Epidermal melanocyte (primary cell): ENCODE results near the gene GNG7.
A peak's percentile ranks its signal among the peaks of the same experiment; 100 is the strongest.

Experiments used
- DNase-seq: peaks from one replicate; pipeline ENCODE4 v3.0.0; 2011; ENCODE audit warnings: low spot score; ENCODE audit not compliant: insufficient read length

GNG7 gene

DNA sequence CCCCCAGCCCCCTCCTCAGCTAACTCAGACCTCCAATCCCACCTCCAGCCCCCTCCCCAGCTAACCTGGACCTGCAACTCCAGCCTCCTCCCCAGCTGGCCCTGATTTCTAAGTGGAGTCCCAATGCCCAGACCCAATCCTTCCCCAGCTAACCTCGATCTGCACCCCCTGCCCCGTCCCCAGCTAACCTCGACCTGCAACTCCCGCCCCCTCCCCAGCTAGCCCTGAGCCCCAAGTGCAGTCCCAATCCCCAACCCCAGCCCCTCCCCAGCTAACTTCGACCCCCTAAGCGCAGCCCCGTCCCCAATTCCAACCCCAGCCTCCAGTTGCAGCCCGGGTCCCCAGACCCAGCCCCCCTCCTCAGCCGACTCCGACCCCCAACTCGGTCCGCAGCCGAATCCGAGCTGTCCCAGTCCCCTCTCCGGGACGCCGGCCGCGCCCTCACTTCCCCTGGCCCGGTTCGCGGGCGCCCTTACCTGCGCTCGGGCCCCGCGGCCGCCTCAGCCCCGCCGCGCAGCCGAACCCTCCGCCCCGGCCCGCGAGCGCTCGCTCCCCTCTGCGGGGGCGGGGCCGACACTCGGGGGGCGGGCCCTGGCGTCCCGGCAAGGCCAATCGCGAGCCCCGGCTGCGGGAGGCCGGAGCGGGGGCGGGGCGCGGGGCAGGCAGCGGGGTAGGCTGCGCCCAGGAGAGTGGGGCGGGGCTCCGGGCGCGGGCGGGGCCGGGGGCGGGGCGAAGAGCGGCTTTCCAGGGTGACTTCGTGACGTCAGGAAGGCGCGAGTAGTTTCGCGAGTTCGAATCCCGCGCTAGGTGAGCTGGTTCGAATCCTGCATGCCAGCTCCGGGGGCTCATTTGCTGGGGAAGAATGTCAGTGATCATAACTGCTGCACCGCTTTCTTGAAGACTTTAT, at the start of gene GNG7:
GNG7 (minus strand) TSS at position 525 of the 907 bp plus-strand sequence. CDS start 182,006 bp downstream, outside the sequence.
- DNase-seq: peak; percentile 98

DNA sequence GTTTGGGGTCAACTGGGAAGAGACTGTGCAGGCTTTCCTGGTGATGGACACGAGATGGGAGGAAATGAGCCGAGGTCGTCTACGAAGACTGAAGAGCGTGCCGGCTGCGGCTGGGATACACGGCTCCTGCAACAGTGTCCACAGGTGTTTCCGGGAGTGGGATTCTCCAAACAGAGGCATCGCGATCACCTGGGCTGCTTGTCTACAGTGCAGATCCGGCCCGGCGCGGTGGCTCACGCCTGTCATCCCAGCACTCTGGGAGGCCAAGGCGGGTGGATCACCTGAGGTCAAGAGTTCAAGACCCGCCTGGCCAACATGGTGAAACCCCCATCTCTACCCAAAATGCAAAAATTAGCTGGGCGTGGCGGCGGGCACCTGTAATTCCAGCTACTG, 48.9 kb upstream of the GNG7 start:
- no peak for DNase-seq

DNA sequence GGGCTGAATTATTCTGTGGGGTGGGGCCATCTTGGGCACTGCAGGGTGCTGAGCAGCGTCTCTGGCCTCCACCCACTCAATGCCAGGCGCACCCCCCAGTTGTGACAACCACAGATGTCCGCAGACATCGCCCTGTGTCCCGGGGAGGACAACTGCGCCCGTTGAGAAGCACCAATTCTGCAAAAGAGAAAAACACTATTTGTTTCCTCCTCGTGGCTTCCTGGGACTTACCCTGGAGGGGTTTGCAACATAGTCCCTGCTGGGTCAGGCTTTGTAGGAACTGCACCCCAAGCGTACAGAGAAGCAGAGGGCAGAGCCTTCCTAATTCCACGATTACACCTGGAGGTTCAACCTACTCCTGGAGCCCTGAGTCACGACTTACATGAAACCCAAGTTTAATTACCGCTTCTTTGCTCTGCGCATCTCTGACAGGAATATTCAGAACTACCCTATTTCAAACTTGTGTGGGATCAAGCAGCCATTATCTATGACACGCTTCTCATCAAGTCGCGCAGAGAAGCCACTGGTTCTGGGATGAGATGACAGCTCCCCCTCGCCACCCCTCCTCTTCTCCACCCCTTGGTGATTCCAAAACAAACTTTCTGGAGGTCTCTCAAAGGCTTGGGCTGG, 48.4 kb upstream of the GNG7 start:
- DNase-seq: no peak

DNA sequence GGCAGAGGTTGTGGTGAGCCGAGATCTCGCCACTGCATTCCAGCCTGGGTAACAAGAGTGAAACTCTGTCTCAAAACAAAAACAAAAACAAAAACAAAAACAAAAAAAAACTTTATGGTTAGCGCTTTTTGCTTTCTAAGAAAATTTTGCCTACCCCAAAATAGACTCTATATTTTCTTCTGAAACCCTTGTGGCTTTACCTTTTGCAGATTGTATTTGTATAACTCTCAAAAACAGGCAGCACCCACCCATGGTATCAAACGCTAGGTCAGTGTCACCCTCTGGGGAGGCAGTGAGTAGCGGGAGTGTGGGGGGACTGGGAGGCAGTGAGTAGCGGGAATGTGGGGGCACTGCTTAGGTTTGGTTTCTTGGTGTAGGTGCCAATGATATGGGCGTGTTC, 44.9 kb upstream of the GNG7 start:
- DNase-seq: no peak

DNA sequence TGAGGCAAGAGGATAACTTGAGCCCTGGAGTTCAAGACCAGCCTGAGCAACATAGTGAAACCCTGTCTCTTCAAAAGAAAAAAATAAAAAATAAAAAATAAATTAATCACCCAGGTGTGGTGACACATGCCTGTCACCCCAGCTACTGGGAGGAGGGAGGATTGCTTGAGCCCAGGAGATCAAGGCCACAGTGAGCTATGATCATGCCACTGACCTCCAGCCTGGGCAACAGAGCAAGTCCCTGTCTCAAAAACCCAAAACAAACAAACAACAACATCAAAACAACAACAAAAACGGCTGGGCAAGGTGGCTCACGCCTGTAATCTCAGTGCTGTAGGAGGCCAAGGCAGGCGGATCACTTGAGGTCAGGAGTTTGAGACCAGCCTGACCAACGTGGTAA, 41.6 kb upstream of the GNG7 start:
- DNase-seq: no peak

DNA sequence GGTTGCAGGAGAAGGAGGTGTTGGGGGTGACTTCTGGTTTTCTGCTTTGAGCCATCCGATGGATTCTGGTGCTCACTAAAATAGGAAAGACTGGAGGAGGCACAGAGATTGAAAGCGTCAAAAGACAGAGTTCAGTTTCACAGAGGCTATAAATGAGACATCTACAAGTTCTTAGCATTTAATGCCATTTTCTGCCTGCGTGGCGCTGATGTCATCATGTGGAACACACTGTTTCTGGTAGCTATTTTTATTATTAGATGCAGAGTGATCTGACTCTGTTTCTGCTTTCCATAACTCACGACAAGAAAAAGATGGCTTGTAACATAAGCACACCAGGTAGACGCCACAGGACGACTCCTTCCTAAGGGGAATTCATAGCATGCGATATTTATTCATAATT, 40.6 kb upstream of the GNG7 start:
- no peak for DNase-seq

DNA sequence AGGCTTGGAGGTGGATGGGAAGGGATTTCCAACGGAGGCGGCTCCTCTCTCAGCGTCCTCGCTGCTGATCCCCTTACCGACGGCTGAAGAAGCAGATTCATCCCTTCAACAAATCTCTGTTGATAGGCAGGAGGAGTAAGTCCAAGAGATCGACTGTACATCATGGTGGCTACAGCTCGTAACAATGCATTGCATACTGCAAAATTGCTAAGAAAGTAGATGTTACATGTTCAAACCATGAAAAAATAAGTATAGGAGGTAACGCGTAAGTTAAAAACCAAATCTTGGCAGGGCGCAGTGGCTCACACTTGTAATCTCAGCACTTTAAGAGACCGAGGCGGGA, 37.8 kb upstream of the GNG7 start:
- no peak for DNase-seq

DNA sequence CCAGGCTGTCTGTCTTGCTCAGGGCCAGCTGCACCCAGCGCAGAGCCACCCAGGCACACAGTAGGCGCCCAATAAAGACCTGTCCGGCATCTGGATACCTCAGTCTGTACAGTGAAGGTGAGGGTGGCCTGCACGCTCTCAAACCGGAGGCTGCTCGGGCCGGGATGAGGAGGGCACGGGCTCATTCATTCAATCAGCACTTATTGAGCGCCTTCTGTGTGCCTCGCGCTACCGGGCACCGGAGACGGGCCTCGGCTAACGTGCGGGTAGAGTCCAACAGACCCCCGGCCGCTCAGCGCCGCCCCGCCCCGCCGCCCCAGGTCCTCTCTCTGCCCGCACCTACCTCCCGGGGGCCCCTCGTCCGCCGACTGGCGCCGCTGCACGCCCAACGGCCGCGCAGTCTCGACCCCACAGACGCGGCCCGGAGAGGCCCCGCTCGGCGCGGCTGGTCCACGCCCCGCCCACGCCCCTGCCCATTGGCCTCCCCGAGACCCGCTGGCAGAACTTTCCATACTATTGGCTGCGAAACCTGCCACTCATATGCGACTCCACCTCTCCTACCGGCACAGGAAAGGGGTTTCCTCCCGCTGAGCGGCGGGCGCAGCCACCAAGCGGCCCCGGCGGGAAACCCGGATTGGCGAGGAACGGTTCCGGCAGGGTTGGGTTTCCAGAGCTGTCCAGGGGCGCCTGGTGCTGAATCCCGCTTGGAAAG, 37.3 kb upstream of the GNG7 start, which contains the start of gene SLC39A3:
SLC39A3 (minus strand) TSS at position 416 of the 712 bp plus-strand sequence. CDS start 2,760 bp downstream, outside the sequence.
- peak; percentile 100 for DNase-seq

DNA sequence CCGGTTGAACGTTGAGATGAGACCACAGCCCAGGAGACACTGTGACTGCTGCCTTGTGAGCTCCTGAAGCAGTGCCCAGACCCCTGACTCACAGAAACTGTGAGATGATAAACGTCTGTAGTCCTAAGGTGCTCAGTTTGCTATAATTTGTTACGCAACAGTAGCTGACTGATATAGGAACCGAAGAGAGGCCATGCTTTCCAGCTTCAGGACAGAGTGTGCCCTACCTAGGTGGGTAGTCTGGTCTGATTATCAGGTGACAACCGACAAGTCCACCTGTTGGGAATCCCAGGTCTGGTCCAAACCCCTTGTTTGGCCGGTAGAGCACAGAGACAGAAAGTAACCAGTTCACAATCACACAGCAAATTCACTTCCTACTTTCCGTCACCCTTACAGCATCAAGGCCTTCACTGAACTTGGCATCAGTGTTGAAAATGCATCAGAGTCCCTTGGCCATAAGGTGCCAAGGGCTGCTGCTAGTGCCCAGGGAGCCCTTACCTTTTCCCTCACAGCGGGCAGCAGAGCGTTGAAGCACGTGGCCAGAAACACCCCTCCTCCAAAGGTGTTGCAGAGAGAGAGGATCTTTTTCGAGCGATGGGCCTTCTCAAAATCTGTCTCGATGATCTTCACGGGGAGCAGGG, 34.2 kb upstream of the GNG7 start:
- no peak for DNase-seq

DNA sequence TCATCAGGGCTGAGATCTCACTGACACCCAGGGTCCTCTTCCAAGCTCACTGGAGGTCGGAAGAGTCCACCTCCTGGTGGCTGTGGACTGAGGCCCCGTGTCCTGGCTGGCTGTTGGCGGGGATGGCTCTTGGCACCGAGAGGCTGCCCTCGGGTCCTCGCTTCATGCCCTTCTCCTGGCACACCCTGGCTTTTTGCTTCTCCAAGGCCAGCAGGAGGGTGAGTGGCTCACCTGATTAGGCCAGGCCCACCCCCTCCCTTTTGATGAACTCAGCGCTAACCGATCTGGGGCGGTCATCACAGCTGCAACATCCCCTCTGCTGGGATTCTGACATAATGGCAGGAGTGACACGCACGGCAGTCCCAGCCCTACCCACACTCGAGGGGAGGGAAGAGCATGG, 32.9 kb upstream of the GNG7 start:
- DNase-seq: no peak

DNA sequence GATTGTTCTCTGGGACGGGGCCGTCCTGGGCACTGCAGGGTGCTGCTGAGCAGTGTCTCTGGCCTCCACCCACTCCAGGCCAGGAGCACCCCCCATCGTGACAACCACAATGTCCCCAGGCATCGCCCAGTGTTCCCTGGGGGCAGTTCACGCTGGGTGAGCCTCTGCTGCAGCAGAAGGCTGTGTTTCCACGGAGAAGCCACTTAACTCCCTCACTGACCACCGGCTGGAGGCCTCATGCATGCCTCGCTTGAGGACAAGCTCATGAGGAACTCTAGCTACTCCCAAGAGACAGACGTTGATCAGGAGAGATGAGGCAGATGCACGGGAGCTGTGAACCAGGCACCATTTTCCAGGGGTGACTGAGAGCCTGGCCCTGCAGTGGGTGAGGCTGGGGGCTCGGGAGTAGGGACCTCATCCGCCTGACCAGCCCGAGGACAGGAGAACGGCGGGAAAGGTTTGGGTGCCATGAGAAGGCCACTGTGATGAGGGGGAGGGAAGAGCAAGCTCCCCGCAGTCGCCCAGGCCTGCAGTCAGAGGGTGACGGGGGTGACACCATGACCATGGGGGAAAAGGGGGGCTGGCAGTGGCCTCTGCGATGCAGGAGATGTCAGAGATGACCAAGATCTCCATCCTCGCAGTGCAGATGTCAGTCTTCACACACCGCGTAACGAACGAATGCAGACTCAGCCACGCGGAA, 32.2 kb upstream of the GNG7 start:
- DNase-seq: no peak

DNA sequence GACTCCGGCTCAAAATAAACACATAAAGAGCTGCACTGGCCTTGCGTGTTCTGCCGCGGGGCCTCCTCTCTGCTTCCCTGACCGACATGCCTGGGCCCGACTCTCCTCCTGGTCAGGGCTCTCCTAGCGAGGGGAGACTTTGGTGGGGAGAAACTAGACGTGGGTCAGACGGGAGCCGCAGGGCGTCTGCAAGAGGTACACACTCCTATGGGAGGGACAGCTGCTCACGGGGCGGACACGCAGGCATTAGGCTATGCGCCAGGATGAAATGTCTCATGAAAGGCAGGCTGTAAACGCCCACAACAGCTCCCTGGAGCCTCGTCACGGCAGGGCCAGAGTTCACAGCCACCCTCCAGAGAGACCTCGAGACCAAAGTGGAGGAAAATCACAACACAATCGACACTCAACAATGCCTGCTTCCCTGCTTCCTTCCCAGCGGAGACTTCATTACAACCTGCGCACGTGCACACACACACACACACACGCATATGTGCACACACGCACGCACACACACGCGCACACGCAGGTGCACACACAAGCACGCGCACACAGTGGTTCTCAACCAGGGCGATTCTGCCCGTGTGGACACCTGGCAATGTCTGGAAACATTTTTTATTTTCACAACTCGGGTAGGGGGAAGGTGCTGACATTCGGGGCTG, 31.6 kb upstream of the GNG7 start:
- DNase-seq: no peak

DNA sequence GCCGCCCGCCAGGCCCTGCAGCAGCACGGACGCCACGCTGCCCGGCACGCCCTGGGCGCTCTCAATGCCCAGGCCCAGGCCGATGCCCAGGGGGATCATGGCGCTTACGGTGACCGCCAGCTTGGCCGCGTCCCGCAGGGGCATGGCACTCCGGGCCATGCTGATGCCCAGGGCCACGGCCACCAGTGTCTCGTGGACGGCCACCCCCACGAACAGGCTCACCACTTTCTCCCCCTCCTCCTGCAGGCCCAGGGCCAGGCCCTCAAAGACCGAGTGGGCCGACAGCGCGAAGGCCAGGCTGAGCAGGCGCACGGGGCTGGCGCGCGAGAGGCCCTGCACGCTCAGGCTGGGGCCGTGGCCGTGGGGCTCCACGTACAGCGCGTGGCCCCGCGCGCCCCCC, 30.4 kb upstream of the GNG7 start:
- no peak for DNase-seq

DNA sequence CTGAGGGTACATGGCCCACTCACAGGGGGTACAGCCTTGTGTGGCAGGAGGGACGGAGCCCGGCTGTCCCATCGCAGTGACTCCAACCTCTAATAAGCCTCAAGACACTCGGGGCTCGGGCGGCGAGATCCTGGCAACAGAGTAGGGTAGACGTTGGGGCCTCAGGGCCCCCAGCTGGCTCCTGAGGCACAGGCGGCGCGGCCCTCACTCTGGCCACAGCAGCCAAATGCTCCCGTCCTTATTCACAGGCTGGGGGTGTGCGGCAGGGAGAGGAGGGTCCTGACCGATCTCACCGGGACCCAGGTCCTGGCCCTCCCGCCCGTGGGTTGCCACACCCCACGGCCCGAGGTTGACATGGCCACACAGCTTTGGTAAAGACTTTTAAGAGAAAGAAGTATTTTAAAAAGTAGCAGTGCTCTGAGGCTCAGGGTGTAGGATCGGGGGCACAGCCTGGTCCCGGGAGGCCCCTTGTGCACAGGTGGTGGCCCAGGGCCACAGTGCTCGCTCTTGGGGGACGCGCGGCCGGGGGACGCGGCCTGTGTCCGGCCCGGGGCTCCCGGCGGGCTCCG, 29.7 kb upstream of the GNG7 start:
- no peak for DNase-seq

DNA sequence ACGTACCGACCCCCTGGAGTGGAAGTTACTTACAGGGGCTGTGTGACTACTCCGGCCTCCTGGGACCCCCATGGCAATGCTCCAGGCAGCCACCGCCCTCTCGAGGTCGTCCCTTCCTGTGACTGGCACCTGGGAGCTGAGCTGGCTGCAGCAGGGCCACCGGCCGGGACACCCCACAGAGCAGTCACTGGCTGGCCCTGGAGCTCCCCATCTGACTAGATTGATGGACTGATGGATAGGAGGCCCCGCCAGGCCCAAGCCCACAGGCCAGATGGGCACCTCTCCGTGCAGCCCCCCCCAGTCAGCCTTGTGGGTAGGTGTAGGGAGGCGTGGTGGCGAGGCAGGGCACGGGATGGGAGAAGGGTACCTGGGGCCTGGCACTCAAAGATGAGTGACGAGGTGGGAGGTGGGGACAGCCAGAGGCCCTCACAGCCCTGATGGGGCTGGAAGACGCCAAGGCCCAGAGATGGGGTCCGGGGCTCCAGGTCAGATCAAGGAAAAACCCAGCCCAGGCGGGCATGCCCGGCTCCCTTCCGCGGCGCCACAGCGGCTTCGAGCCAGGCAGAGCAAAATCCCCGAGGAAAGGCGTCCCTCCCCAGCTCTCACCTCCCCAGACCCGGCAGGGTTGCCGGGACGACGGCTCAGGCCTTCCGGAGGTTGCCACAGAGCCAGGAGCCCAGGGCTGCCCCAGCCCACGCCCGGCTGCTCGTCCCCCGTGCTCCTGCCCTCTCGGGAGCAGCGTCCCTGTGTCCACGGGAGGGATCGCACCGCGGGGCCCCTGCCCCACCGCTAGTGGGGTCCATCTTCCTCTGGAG, 28.9 kb upstream of the GNG7 start:
- DNase-seq: no peak

DNA sequence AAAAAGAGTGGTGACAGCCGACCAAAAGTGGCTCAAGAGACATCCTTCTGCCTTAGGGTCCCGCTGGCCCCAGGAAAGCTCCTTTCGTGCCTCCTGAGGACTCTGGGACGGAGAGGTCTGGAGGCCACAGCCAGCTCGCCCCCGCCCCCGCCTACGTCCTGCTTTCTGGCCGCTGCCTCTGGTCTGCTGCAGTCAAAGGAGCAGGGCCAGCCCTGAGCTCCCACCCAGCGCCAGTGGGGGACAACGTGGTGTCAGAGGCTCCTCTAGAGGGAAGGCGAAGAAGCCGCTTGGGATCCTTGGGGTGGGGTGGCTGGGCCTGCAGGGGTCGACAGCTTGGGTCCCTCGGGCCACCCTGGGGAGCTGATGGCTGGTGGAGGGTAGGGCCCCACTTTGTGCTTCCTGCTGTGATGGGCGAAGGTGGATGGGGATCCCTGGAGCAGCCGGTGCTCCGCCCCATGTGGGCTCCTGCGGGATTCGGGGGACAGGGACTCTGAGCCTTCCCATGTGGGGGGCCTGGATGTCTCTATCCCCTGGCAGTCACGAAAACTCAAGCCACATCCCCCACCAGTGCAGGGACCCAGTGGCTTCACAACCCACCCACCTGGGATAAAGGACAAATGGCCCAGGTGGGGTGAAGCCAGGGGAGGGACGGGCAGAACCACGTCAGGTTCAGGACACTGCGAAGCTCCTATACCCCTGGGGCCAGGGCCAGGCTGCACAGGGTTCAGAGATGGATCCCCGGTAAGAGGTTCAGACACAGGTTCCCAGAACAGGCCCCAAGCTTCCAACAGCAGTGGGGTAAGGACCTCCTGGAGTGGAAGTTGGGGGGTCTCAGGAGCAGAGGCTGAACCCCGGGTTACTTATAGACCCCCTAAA, 27.7 kb upstream of the GNG7 start:
- no peak for DNase-seq

DNA sequence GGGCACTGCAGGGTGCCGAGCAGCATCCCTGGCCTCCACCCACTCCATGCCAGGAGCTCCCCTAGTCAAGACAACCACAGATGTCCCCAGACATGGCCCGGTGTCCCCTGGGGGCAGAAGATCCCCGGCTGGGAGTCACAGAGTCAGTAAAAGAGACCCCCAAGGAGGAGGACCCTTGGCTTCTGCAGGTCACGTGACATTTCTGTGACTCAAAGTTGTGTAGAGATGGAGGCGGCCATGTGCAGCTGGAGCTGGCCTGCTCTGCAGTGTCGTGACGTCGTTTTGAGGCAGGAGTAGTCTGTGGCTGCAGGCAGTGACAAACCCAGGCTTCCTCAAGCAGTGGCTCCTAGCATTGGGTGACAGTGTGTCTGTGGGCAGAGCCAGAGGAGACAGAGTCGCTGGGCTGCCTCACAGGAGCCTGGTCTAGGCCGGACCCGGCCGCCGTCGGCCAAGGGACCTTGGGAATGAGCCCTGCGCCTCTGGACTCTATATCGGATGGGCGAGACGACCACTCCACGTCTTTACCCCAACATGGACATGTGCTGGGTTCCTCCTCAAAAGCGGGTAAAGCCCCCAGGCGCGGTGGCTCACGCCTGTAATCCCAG, 26.4 kb upstream of the GNG7 start:
- no peak for DNase-seq

DNA sequence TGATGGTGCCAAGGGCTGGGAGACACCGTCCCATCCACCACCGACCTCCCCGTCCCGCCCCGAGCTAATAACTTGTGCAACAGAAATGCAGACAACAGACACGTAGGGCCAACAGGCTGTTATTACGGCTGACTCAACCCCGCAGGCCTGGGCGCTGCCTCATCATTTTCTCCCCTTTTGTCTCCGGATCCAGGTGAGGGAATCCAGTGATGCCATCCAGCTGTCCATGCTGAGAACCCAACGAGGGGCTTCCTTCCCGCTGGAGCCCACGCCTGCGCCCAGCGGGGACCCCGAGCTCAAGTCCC, 25.1 kb upstream of the GNG7 start:
- DNase-seq: no peak
